GM21786 (cell line): Measurements from ENCODE around the gene SPRR4.

ENCODE experiments used
- ATAC-seq: cut with Tn5 transposase; IDR thresholded peaks from one replicate; pipeline ENCODE4 v1.9.1; 2021; ENCODE audit not compliant: unreplicated experiment

The SPRR4 gene

GRCh38 chr1:152970495-152970894 is at the start of gene SPRR4:
TSS of gene SPRR4 (plus strand) at chr1:152970648. CDS start at chr1:152971891, 1,243 bp downstream.
- ATAC-seq: no peak

- ATAC-seq: no peak
These were observed 46.3 kb upstream of the SPRR4 start for GRCh38 chr1:152924191-152924590.

GRCh38 chr1:152926091-152926490 is 44.4 kb upstream of the SPRR4 start:
- no peak for ATAC-seq

- no peak for ATAC-seq
These were observed 41.8 kb upstream of the SPRR4 start for GRCh38 chr1:152928671-152929070.

GRCh38 chr1:152932170-152932811 is 38.2 kb upstream of the SPRR4 start:
- ATAC-seq: no peak

- ATAC-seq: no peak
These were observed 37.3 kb upstream of the SPRR4 start for GRCh38 chr1:152933196-152933595.

- ATAC-seq: no peak
These were observed 29.8 kb upstream of the SPRR4 start for GRCh38 chr1:152940614-152941013.

- ATAC-seq: no peak
These were observed 29.3 kb upstream of the SPRR4 start for GRCh38 chr1:152941037-152941711.

GRCh38 chr1:152942161-152942560 is 28.3 kb upstream of the SPRR4 start:
- no peak for ATAC-seq

- ATAC-seq: no peak
These were observed 24.2 kb upstream of the SPRR4 start for GRCh38 chr1:152946248-152946647.

GRCh38 chr1:152946651-152947256 is 23.7 kb upstream of the SPRR4 start, which contains the start of gene SPRR5:
TSS of gene SPRR5 (plus strand) at chr1:152947206. CDS start at chr1:152948555, 1,349 bp downstream.
- ATAC-seq: no peak

- ATAC-seq: no peak
These were observed 18.7 kb upstream of the SPRR4 start for GRCh38 chr1:152951711-152952110.

GRCh38 chr1:152953761-152954160 is 16.7 kb upstream of the SPRR4 start:
- ATAC-seq: no peak

- no peak for ATAC-seq
These were observed 16.0 kb upstream of the SPRR4 start for GRCh38 chr1:152954436-152954835.

- no peak for ATAC-seq
These were observed 12.9 kb upstream of the SPRR4 start for GRCh38 chr1:152957561-152957960.

- no peak for ATAC-seq
These were observed 11.2 kb upstream of the SPRR4 start for GRCh38 chr1:152959273-152959672.

GRCh38 chr1:152959801-152960451 is 10.5 kb upstream of the SPRR4 start:
- ATAC-seq: no peak

GRCh38 chr1:152960452-152961044 is 9.9 kb upstream of the SPRR4 start:
- no peak for ATAC-seq

- ATAC-seq: no peak
These were observed 9.1 kb upstream of the SPRR4 start for GRCh38 chr1:152961226-152961891.

GRCh38 chr1:152962876-152963415 is 7.5 kb upstream of the SPRR4 start:
- no peak for ATAC-seq
